ENCODE data around the gene CSMD2. TPM values are rescaled to one million over a fixed set of nuclear protein-coding genes. Genes with fewer than 3 reads are reported as not detected.

Gene CSMD2
- total and polyA plus RNA-seq, 2 donors from 2014 or later = 0.47 TPM; not detected in 1

DNA sequence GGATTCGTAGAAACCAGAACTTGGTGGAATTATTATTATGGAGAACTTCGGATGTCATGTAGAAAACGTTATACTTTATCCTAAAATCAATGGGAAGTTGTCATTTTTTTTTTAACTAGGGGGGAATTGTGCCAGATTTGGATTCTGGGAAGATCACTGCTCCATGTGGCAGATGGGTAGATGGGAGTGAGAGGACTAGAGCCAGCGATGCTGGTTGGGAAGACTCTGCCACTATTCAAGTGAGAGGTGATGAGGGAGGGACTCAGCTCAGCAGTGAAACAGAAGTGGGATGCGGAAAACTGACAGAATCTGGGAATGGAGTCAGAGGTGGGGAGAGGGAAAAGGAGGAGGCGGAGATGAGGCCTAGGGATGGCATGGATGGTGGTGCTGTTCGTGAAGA lies 382.3 kb downstream of the CSMD2 start:
- H3K9me3 ChIP-seq (ENCODE audit: control insufficient read depth in 2 of 3, insufficient read depth in 1 of 3, low read length in 3 of 3) = no peaks in the 10 kb centered on the region
- no peaks in the 10 kb centered on the region for H3K36me3 ChIP-seq (ENCODE audit: control insufficient read depth in 2 of 3, insufficient read depth in 3 of 3, low read length in 3 of 3)
- H3K9ac ChIP-seq (ENCODE audit: low read length in 3 of 3) = no peak overlapping the region
- intact Hi-C loops (cut with DNase I) = no loop called here
- H3K4me1 ChIP-seq (ENCODE audit: control insufficient read depth in 2 of 3, insufficient read depth in 2 of 3, low read depth in 1 of 3, low read length in 3 of 3) = no peaks in the 10 kb centered on the region
- H3K27ac ChIP-seq (ENCODE audit: low read depth in 2 of 2, low read length in 2 of 2) = no peak overlapping the region
- DNase-seq (no peak), FAIRE-seq (no peak)
- H3K4me3 ChIP-seq (ENCODE audit: low read length in 3 of 3) = no peak overlapping the region
- TF ChIP-seq, protein P1, sequence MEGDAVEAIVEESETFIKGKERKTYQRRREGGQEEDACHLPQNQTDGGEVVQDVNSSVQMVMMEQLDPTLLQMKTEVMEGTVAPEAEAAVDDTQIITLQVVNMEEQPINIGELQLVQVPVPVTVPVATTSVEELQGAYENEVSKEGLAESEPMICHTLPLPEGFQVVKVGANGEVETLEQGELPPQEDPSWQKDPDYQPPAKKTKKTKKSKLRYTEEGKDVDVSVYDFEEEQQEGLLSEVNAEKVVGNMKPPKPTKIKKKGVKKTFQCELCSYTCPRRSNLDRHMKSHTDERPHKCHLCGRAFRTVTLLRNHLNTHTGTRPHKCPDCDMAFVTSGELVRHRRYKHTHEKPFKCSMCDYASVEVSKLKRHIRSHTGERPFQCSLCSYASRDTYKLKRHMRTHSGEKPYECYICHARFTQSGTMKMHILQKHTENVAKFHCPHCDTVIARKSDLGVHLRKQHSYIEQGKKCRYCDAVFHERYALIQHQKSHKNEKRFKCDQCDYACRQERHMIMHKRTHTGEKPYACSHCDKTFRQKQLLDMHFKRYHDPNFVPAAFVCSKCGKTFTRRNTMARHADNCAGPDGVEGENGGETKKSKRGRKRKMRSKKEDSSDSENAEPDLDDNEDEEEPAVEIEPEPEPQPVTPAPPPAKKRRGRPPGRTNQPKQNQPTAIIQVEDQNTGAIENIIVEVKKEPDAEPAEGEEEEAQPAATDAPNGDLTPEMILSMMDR (IDR thresholded peaks at IDR 0.05; ENCODE audit: borderline replicate concordance, extremely low read depth, insufficient read depth) = no peak
- H3K27me3 ChIP-seq (ENCODE audit: control insufficient read depth, insufficient read depth, low read length) = no peaks in the 10 kb centered on the region

DNA sequence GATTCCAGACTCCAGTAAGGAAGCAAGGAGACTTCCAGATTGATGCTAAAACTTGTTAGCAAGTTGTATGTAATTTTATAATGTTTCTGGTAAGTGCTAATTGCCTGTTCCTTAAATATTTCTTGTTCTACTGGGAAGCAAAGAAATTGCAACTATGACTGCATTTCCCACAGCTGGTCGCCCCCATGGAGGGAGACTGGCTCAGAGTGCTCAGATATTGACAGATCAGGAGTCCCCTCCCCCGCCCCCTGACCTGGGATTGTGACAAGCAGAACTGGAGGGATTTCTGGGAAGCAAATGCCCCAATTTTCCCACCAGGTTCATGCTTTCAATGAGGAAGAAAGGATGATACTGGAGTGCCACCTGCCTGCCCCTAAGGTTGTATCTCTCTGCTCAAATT lies 383.4 kb downstream of the CSMD2 start:
- H3K9me3 ChIP-seq (ENCODE audit: control insufficient read depth in 2 of 3, insufficient read depth in 1 of 3, low read length in 3 of 3) = no peaks in the 10 kb centered on the region
- no peaks in the 10 kb centered on the region for H3K36me3 ChIP-seq (ENCODE audit: control insufficient read depth in 2 of 3, insufficient read depth in 3 of 3, low read length in 3 of 3)
- no peaks in the 10 kb centered on the region for H3K27me3 ChIP-seq (ENCODE audit: control insufficient read depth, insufficient read depth, low read length)
- no peak overlapping the region for H3K27ac ChIP-seq (ENCODE audit: low read depth in 2 of 2, low read length in 2 of 2)
- H3K4me1 ChIP-seq (ENCODE audit: control insufficient read depth in 2 of 3, insufficient read depth in 2 of 3, low read depth in 1 of 3, low read length in 3 of 3) = no peaks in the 10 kb centered on the region
- H3K9ac ChIP-seq (ENCODE audit: low read length in 3 of 3) = no peak overlapping the region
- DNase-seq (no peak), FAIRE-seq (no peak)
- intact Hi-C loops (cut with DNase I) = no loop called here
- TF ChIP-seq, protein P1 (IDR thresholded peaks at IDR 0.05; ENCODE audit: borderline replicate concordance, extremely low read depth, insufficient read depth) = no peak
- no peak overlapping the region for H3K4me3 ChIP-seq (ENCODE audit: low read length in 3 of 3)

DNA sequence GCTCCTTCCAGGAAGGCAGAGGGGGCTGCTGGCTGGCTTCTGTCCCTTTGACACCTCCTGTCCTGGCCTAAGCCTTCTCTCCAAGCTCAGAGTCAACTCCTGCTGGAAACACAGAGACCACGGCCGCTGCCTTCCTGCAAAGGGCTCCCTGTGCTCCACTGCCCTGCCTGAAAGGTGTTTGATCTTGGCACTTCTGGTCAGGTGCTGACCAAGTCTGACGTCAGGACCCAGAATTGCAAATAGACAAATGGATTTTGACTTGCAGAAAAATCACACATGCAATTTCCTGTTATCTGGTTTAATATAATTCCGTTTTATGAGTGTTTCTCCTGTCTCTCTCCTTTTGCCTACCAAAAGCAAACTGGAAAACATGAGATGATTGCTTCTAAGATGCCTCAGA lies 387.7 kb downstream of the CSMD2 start:
- FAIRE-seq = no peak

More for the DNA sequence above, 387.7 kb downstream of the CSMD2 start:
- no peaks in the 10 kb centered on the region for H3K4me1 ChIP-seq (ENCODE audit: control insufficient read depth in 2 of 3, insufficient read depth in 2 of 3, low read depth in 1 of 3, low read length in 3 of 3)
- H3K27ac ChIP-seq (ENCODE audit: low read depth in 2 of 2, low read length in 2 of 2) = no peak overlapping the region
- H3K4me3 ChIP-seq (ENCODE audit: low read length in 3 of 3) = no peak overlapping the region
- no peak overlapping the region for H3K9ac ChIP-seq (ENCODE audit: low read length in 3 of 3)
- TF ChIP-seq, protein P1 (IDR thresholded peaks at IDR 0.05; ENCODE audit: borderline replicate concordance, extremely low read depth, insufficient read depth) = no peak
- no peaks in the 10 kb centered on the region for H3K27me3 ChIP-seq (ENCODE audit: control insufficient read depth, insufficient read depth, low read length)
- intact Hi-C loops (cut with DNase I) = no loop called here
- no peaks in the 10 kb centered on the region for H3K9me3 ChIP-seq (ENCODE audit: control insufficient read depth in 2 of 3, insufficient read depth in 1 of 3, low read length in 3 of 3)
- no peaks in the 10 kb centered on the region for H3K36me3 ChIP-seq (ENCODE audit: control insufficient read depth in 2 of 3, insufficient read depth in 3 of 3, low read length in 3 of 3)
- DNase-seq = no peak

Measured in kidney (tissue), 14 donors.